ENCODE measurements around the gene SMIM33.

DNA sequence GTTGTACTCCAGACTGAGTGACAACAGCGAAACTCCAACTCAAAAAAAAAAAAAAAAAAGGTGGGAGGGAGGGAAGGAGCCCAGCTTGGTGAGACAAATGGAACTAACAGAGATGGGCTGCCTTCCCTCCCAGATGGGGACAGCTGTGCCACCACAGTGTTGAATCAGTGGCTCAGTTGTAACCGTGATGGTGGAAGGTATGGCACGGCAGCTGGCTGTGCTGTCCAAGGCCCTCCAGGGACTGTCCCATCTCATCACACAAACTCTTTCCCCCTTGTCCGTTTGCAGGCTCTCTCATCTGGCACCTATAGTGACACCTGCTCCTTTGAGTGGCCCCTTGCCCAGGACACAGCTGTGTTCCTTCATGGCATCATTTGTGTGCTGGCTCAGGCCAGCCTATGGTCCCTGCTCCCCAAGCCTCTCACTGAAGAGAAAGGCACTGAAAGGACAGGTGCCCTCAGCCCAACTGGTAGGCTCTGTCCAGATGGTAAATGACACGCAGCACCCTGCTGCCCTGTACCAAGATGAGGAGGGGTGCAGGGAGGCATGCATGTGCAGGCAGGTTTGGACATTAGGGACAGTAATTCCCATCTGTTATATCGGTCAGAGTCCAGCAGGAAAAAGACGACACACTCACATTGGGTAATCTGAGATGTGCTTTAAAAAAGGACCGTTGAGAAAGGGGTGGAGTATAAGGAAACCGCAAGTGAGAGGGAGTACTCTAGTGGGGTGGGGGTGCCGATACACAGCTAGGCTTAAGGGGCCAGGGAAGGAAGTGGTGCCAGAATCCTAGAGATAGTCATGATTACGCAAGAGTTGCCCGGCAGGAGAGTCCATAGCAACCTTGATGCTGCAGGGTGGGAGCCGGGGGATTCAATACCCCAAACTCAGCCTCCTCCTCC, 4.3 kb downstream of the SMIM33 start:
- TF ChIP-seq GRHL2 (CRISPR knock-in tag; IDR thresholded peaks at IDR 0.05; ENCODE audit: insufficient replicate concordance, severe bottlenecking) (no peak), CREB1 (CRISPR knock-in tag; IDR thresholded peaks at IDR 0.05) (no peak), NR3C1 (CRISPR knock-in tag; conservative IDR thresholded peaks at IDR 0.05; ENCODE audit: low read depth) (no peak), TP53 (CRISPR knock-in tag; IDR thresholded peaks at IDR 0.05) (no peak), MXD4 (CRISPR knock-in tag; IDR thresholded peaks at IDR 0.05; ENCODE audit: borderline replicate concordance) (no peak), NFATC4 (CRISPR knock-in tag; IDR thresholded peaks at IDR 0.05) (no peak), SP1 (CRISPR knock-in tag; conservative IDR thresholded peaks at IDR 0.05) (no peak)
- TF ChIP-seq, protein P1, sequence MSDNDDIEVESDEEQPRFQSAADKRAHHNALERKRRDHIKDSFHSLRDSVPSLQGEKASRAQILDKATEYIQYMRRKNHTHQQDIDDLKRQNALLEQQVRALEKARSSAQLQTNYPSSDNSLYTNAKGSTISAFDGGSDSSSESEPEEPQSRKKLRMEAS (CRISPR knock-in tag; IDR thresholded peaks at IDR 0.05), result no peak
- TF ChIP-seq, protein P2, sequence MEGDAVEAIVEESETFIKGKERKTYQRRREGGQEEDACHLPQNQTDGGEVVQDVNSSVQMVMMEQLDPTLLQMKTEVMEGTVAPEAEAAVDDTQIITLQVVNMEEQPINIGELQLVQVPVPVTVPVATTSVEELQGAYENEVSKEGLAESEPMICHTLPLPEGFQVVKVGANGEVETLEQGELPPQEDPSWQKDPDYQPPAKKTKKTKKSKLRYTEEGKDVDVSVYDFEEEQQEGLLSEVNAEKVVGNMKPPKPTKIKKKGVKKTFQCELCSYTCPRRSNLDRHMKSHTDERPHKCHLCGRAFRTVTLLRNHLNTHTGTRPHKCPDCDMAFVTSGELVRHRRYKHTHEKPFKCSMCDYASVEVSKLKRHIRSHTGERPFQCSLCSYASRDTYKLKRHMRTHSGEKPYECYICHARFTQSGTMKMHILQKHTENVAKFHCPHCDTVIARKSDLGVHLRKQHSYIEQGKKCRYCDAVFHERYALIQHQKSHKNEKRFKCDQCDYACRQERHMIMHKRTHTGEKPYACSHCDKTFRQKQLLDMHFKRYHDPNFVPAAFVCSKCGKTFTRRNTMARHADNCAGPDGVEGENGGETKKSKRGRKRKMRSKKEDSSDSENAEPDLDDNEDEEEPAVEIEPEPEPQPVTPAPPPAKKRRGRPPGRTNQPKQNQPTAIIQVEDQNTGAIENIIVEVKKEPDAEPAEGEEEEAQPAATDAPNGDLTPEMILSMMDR (IDR thresholded peaks at IDR 0.05), result no peak
- TF ChIP-seq, protein P3, sequence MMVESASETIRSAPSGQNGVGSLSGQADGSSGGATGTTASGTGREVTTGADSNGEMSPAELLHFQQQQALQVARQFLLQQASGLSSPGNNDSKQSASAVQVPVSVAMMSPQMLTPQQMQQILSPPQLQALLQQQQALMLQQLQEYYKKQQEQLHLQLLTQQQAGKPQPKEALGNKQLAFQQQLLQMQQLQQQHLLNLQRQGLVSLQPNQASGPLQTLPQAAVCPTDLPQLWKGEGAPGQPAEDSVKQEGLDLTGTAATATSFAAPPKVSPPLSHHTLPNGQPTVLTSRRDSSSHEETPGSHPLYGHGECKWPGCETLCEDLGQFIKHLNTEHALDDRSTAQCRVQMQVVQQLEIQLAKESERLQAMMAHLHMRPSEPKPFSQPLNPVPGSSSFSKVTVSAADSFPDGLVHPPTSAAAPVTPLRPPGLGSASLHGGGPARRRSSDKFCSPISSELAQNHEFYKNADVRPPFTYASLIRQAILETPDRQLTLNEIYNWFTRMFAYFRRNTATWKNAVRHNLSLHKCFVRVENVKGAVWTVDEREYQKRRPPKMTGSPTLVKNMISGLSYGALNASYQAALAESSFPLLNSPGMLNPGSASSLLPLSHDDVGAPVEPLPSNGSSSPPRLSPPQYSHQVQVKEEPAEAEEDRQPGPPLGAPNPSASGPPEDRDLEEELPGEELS (CRISPR knock-in tag; IDR thresholded peaks at IDR 0.05), result no peak
